ENCODE results near the gene ELOA. TPM values are rescaled to one million over a fixed set of nuclear protein-coding genes. Genes with fewer than 3 reads are reported as not detected.

ELOA gene
- total RNA-seq, 1 donor from 2014 or later = 40.6 TPM

DNA sequence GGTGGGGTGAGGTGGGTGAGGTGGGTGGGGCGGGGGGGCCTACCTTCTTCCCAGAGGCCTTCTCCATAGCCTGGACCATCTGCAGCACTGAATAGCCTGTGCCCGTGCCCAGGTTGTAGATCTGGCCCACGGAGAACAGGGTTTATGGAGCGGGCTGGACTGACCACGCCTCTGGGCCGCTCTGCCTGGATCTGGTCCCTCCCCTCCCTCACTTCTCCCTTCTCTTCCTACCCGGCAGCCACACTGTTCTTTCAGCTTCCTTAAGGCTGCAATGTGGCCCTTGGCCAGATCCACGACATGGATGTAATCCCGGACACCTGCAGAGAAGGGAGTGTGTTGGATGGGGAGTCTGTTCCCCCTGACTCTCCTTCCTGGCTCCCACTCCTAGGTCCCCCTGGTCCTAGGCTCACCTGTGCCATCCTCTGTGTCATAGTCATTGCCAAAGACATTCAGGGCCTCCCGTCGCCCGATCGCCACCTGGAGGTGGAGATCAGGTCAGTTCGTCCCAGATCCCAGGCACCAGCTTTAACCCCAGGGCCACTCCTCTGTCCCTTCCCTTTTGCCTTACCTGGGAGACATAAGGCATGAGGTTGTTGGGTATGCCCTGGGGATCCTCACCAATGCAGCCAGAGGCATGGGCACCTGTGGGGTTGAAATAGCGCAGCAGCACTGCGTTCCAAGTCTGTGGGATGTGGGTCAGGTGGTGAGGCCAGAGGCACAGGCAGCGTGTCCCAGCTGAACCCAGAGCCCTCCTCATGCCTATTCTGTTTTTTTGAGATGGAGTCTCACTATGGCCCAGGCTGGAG lies 53.4 kb downstream of the ELOA start:
- peaks cover 1% of the 10 kb centered on the region for H3K27me3 Mint-ChIP-seq (ENCODE audit: unreplicated experiment)
- no peak overlapping the region for H3K27ac Mint-ChIP-seq (ENCODE audit: unreplicated experiment)
- H3K4me3 Mint-ChIP-seq (ENCODE audit: unreplicated experiment) = no peak overlapping the region
- no peaks in the 10 kb centered on the region for H3K36me3 Mint-ChIP-seq (ENCODE audit: unreplicated experiment)
- H3K4me1 Mint-ChIP-seq (ENCODE audit: low read depth, unreplicated experiment) = peaks cover 2% of the 10 kb centered on the region
- peaks cover 8% of the 10 kb centered on the region for H3K9me3 Mint-ChIP-seq (ENCODE audit: unreplicated experiment)
- DNase-seq = no peak
- TF ChIP-seq, protein P1, sequence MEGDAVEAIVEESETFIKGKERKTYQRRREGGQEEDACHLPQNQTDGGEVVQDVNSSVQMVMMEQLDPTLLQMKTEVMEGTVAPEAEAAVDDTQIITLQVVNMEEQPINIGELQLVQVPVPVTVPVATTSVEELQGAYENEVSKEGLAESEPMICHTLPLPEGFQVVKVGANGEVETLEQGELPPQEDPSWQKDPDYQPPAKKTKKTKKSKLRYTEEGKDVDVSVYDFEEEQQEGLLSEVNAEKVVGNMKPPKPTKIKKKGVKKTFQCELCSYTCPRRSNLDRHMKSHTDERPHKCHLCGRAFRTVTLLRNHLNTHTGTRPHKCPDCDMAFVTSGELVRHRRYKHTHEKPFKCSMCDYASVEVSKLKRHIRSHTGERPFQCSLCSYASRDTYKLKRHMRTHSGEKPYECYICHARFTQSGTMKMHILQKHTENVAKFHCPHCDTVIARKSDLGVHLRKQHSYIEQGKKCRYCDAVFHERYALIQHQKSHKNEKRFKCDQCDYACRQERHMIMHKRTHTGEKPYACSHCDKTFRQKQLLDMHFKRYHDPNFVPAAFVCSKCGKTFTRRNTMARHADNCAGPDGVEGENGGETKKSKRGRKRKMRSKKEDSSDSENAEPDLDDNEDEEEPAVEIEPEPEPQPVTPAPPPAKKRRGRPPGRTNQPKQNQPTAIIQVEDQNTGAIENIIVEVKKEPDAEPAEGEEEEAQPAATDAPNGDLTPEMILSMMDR (IDR thresholded peaks at IDR 0.05; ENCODE audit: partially characterized antibody, unreplicated experiment) = no peak

DNA sequence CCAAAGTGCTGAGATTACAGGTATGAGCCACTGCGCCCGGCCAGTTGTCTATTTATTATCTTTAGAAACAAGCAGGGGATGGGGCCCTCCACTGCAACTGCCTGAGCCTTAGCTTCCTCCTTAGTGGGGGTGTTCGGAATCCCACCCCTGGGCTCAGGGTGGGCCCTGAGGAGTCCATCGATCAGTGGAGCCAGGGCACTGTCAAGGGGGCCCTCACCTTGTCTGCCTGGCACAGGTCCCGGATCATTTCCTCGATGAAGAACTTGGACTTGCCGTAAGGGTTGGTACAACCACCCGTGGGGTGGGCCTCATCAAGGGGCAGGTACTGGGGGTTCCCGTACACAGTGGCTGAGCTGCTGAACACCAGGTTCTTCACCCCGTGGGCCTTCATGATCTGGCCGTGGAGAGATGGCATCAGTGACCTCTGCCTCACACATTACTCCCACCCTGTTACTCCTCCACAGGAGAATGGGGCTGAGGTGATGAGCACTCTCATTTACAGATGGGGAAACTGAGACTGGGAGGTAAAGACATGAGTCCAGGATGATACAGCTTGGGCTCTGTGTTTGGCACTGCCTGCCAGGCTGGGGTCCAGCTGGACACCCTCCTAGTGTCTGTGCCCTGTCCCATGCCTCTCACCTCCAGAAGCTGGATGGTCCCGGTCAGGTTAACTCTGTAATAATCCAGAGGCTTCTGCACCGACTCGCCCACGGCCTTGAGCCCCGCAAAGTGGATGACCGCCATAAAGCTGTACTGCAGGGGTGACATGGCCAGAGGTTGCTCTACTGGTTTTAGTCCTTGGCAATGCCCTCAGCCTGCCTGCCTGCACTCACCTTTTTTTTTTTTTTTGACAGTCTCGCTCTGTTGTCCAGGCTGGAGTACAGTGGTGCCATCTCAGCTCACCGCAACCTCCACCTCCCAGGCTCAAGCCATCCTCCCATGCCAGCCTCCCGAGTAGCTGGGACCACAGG lies 54.5 kb downstream of the ELOA start:
- H3K27me3 Mint-ChIP-seq (ENCODE audit: unreplicated experiment) = peaks cover 3% of the 10 kb centered on the region
- no peak overlapping the region for H3K4me3 Mint-ChIP-seq (ENCODE audit: unreplicated experiment)
- DNase-seq = no peak
- H3K9me3 Mint-ChIP-seq (ENCODE audit: unreplicated experiment) = peaks cover 7% of the 10 kb centered on the region
- peaks cover 2% of the 10 kb centered on the region for H3K4me1 Mint-ChIP-seq (ENCODE audit: low read depth, unreplicated experiment)
- H3K36me3 Mint-ChIP-seq (ENCODE audit: unreplicated experiment) = no peaks in the 10 kb centered on the region
- TF ChIP-seq, protein P1 (IDR thresholded peaks at IDR 0.05; ENCODE audit: partially characterized antibody, unreplicated experiment) = no peak
- no peak overlapping the region for H3K27ac Mint-ChIP-seq (ENCODE audit: unreplicated experiment)

DNA sequence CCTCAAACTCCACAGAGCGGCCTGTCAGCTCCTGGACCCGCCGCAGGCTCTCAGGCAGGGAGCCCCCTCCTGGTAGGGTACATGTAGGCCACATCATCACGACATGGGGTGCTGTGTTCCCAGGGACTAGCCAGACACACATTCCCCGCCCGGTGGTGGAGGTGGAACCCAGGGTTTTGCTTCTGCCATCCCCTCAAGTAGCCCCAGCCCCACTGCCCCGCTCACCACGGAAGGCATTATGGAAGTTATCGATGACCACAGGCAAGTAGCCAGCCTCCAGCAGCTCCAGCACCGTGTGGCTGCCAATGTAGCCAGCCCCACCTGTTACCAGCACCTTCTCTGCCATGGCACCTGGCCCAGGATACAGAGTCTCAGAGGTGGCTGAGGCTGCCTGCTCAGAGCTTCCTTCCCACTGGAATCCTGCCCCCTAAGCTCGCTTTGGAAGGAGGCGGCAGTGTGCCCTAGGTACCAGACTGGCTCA lies 55.4 kb downstream of the ELOA start:
- Mint-ChIP-seq H3K4me3 (ENCODE audit: unreplicated experiment) (no peak overlapping the region), H3K27ac (ENCODE audit: unreplicated experiment) (no peak overlapping the region), H3K9me3 (ENCODE audit: unreplicated experiment) (peaks cover 7% of the 10 kb centered on the region), H3K36me3 (ENCODE audit: unreplicated experiment) (no peaks in the 10 kb centered on the region), H3K4me1 (ENCODE audit: low read depth, unreplicated experiment) (peaks cover 2% of the 10 kb centered on the region), H3K27me3 (ENCODE audit: unreplicated experiment) (peaks cover 3% of the 10 kb centered on the region)
- TF ChIP-seq, protein P1 (IDR thresholded peaks at IDR 0.05; ENCODE audit: partially characterized antibody, unreplicated experiment) = no peak
- no peak for DNase-seq

DNA sequence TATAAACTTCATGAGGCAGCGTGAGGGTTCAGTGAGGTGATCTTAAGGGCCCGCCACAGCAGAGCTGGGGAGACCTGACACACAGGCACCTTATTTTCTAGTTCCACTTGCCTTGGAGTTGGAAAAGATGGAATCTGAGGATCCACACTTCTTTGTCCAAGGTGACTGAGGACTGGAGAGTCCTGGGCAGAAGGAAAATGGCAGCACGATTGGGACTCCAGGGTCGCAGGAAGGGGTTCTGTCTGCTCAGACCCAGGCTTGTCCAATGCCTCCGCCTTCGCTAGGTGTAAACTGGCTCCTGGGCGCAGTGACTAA lies 55.9 kb downstream of the ELOA start:
- Mint-ChIP-seq H3K27ac (ENCODE audit: unreplicated experiment) (no peak overlapping the region), H3K36me3 (ENCODE audit: unreplicated experiment) (no peaks in the 10 kb centered on the region), H3K4me3 (ENCODE audit: unreplicated experiment) (peak overlapping the region; percentile 93), H3K9me3 (ENCODE audit: unreplicated experiment) (peaks cover 7% of the 10 kb centered on the region), H3K27me3 (ENCODE audit: unreplicated experiment) (peaks cover 3% of the 10 kb centered on the region), H3K4me1 (ENCODE audit: low read depth, unreplicated experiment) (peaks cover 2% of the 10 kb centered on the region)
- DNase-seq = no peak
- TF ChIP-seq, protein P1 (IDR thresholded peaks at IDR 0.05; ENCODE audit: partially characterized antibody, unreplicated experiment) = no peak

Data from glutamatergic neuron (in vitro differentiated cells).